ENCODE data around the gene ACSF2.

The ACSF2 gene

GRCh38 chr17:50437409-50437808 is 11.4 kb downstream of the ACSF2 start:
- no peak overlapping the region for H3K9ac ChIP-seq (ENCODE audit: low read depth, low read length)
- H3K4me2 ChIP-seq (ENCODE audit: insufficient read depth, low read length), result no peak overlapping the region
- no peaks in the 10 kb centered on the region for H3K27me3 ChIP-seq (ENCODE audit: insufficient read depth, low read length, poor library complexity)
- no peak for DNase-seq
- H3K4me3 ChIP-seq (ENCODE audit: low read depth in 1 of 2, low read length in 2 of 2), result no peak overlapping the region
- peaks cover 15% of the 10 kb centered on the region; the same call in 1 of the 2 replicates for H3K36me3 ChIP-seq (ENCODE audit: insufficient read depth, low read length)
- peaks cover 12% of the 10 kb centered on the region; the same call in 1 of the 2 replicates for H3K79me2 ChIP-seq (ENCODE audit: insufficient read depth, low read length)
- H3K4me1 ChIP-seq (ENCODE audit: insufficient read depth, low read length), result no peaks in the 10 kb centered on the region
- peaks cover 13% of the 10 kb centered on the region; the same call in 1 of the 2 replicates for H4K20me1 ChIP-seq (ENCODE audit: insufficient read depth, low read length)
- no peaks in the 10 kb centered on the region for H3K9me3 ChIP-seq (ENCODE audit: insufficient read depth, low read length, severe bottlenecking)
- H2AFZ ChIP-seq (ENCODE audit: low read depth, low read length), result no peak overlapping the region
- no peak for ATAC-seq (ENCODE audit: insufficient read depth, low read depth)
- no peak overlapping the region for H3K27ac ChIP-seq (ENCODE audit: low read length)
- TF ChIP-seq EZH2 (IDR thresholded peaks at IDR 0.05; ENCODE audit: borderline replicate concordance, low read depth, low read length, severe bottlenecking) (no peak), CTCF (IDR thresholded peaks at IDR 0.05; ENCODE audit: borderline replicate concordance, extremely low read depth, low read length, poor library complexity, severe bottlenecking) (no peak)

- Histone ChIP-seq H3K27me3 (ENCODE audit: insufficient read depth, low read length, poor library complexity) (no peaks in the 10 kb centered on the region), H3K79me2 (ENCODE audit: insufficient read depth, low read length) (peaks cover 10% of the 10 kb centered on the region; the same call in 1 of the 2 replicates), H3K4me2 (ENCODE audit: insufficient read depth, low read length) (no peak overlapping the region), H4K20me1 (ENCODE audit: insufficient read depth, low read length) (peaks cover 9% of the 10 kb centered on the region; the same call in 1 of the 2 replicates), H3K9ac (ENCODE audit: low read depth, low read length) (no peak overlapping the region), H2AFZ (ENCODE audit: low read depth, low read length) (no peak overlapping the region), H3K27ac (ENCODE audit: low read length) (no peak overlapping the region), H3K9me3 (ENCODE audit: insufficient read depth, low read length, severe bottlenecking) (no peaks in the 10 kb centered on the region), H3K4me1 (ENCODE audit: insufficient read depth, low read length) (no peaks in the 10 kb centered on the region), H3K36me3 (ENCODE audit: insufficient read depth, low read length) (peaks cover 15% of the 10 kb centered on the region; the same call in 1 of the 2 replicates), H3K4me3 (ENCODE audit: low read depth in 1 of 2, low read length in 2 of 2) (no peak overlapping the region)
- TF ChIP-seq CTCF (IDR thresholded peaks at IDR 0.05; ENCODE audit: borderline replicate concordance, extremely low read depth, low read length, poor library complexity, severe bottlenecking), result no peak
- DNase-seq, result no peak
- no peak for ATAC-seq (ENCODE audit: insufficient read depth, low read depth)
Measured at GRCh38 chr17:50439008-50439407, 13.0 kb downstream of the ACSF2 start.

- H3K4me1 ChIP-seq (ENCODE audit: insufficient read depth, low read length), result no peaks in the 10 kb centered on the region
- H4K20me1 ChIP-seq (ENCODE audit: insufficient read depth, low read length), result peaks cover 9% of the 10 kb centered on the region; the same call in 1 of the 2 replicates
- no peak overlapping the region for H3K9ac ChIP-seq (ENCODE audit: low read depth, low read length)
- H3K27me3 ChIP-seq (ENCODE audit: insufficient read depth, low read length, poor library complexity), result no peaks in the 10 kb centered on the region
- no peak for TF ChIP-seq CTCF (IDR thresholded peaks at IDR 0.05; ENCODE audit: borderline replicate concordance, extremely low read depth, low read length, poor library complexity, severe bottlenecking)
- TF ChIP-seq EZH2 (IDR thresholded peaks at IDR 0.05; ENCODE audit: borderline replicate concordance, low read depth, low read length, severe bottlenecking), result no peak
- peaks cover 10% of the 10 kb centered on the region; the same call in 1 of the 2 replicates for H3K79me2 ChIP-seq (ENCODE audit: insufficient read depth, low read length)
- H3K36me3 ChIP-seq (ENCODE audit: insufficient read depth, low read length), result peaks cover 15% of the 10 kb centered on the region; the same call in 1 of the 2 replicates
- H2AFZ ChIP-seq (ENCODE audit: low read depth, low read length), result no peak overlapping the region
- ATAC-seq (ENCODE audit: insufficient read depth, low read depth) (no peak), DNase-seq (no peak)
- no peak overlapping the region for H3K4me2 ChIP-seq (ENCODE audit: insufficient read depth, low read length)
- no peaks in the 10 kb centered on the region for H3K9me3 ChIP-seq (ENCODE audit: insufficient read depth, low read length, severe bottlenecking)
- no peak overlapping the region for H3K27ac ChIP-seq (ENCODE audit: low read length)
- no peak overlapping the region for H3K4me3 ChIP-seq (ENCODE audit: low read depth in 1 of 2, low read length in 2 of 2)
Measured at GRCh38 chr17:50440172-50440837, 14.3 kb downstream of the ACSF2 start.
